Astrocyte (in vitro differentiated cells and primary cell): ENCODE measurements around the gene C12orf57.

ENCODE experiments used
- EZH2 ChIP-seq: IDR thresholded peaks from 2 replicates; pipeline ENCODE4 v1.6.1; 2012; ENCODE audit warnings: mild to moderate bottlenecking, low read length, inconsistent platforms; ENCODE audit not compliant: insufficient read depth
- TF ChIP-seq, protein P1 (sequence below): IDR thresholded peaks from 2 replicates; pipeline ENCODE4 v1.5.1; 2011; ENCODE audit warnings: low read depth, mild to moderate bottlenecking, inconsistent platforms, low read length, moderate library complexity; ENCODE audit not compliant: insufficient read depth

DNA sequence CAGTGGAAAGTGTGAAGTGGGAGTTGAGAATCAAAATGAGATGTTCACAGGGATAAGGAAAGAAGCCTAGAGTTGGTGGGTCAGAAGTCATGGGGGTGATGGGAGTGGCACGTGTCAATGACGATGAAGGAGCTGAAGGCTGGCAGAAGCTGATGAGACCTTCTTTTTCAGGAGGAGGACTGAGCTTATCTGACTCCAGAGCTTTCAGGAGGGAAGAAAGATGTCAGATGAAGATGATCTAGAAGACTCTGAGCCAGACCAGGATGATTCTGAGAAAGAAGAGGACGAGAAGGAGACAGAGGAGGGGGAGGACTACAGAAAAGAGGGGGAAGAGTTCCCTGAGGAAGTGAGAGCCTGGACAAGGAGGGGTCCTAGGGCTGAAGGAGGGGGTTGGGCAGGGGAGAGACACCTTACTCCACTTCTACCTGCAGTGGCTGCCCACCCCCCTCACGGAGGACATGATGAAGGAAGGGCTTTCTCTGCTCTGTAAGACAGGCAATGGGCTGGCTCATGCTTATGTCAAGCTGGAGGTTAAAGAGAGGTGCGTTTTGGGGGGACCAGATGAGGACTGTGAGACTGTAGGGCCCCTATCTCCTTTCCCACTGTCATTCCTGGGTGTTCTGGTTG lies 38.3 kb upstream of the C12orf57 start:
- TF ChIP-seq, protein P1, sequence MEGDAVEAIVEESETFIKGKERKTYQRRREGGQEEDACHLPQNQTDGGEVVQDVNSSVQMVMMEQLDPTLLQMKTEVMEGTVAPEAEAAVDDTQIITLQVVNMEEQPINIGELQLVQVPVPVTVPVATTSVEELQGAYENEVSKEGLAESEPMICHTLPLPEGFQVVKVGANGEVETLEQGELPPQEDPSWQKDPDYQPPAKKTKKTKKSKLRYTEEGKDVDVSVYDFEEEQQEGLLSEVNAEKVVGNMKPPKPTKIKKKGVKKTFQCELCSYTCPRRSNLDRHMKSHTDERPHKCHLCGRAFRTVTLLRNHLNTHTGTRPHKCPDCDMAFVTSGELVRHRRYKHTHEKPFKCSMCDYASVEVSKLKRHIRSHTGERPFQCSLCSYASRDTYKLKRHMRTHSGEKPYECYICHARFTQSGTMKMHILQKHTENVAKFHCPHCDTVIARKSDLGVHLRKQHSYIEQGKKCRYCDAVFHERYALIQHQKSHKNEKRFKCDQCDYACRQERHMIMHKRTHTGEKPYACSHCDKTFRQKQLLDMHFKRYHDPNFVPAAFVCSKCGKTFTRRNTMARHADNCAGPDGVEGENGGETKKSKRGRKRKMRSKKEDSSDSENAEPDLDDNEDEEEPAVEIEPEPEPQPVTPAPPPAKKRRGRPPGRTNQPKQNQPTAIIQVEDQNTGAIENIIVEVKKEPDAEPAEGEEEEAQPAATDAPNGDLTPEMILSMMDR: no peak
- TF ChIP-seq EZH2: no peak
